Right cardiac atrium (tissue), 5 donors: ENCODE results near the gene IER5L. TPM values are rescaled to one million over a fixed set of nuclear protein-coding genes. Genes with fewer than 3 reads are reported as not detected.

ENCODE experiments used
- ATAC-seq, 2 donors: fragments of 200-7000 bp; cut with Tn5 transposase; one replicate each; pipeline versions ENCODE4 v1.8.0 to v1.9.1; 2020; ENCODE audit warnings: moderate library complexity in 2 of 2, mild to moderate bottlenecking in 1 of 2
- DNase-seq, 3 donors: peaks; one replicate each; pipeline ENCODE4 v3.0.0-alpha.2; 2020
- H3K27ac ChIP-seq: one replicate; pipeline ENCODE4 v1.5.1; 2013; ENCODE audit warnings: mild to moderate bottlenecking, low read length, control low read depth, moderate library complexity
- H3K27me3 ChIP-seq: one replicate; pipeline ENCODE4 v1.6.1; 2013; ENCODE audit not compliant: control insufficient read depth, insufficient read depth
- H3K4me1 ChIP-seq: one replicate; pipeline ENCODE4 v1.6.1; 2013; ENCODE audit warnings: low read length; ENCODE audit not compliant: control insufficient read depth, insufficient read depth
- H3K4me3 ChIP-seq: one replicate; pipeline ENCODE4 v1.5.1; 2013; ENCODE audit warnings: low read length, control low read depth
- H3K9me3 ChIP-seq: one replicate; pipeline ENCODE4 v1.6.1; 2013; ENCODE audit warnings: low read length; ENCODE audit not compliant: control insufficient read depth
- WGBS: extraction: QIAGEN DNeasy Blood & Tissue Kit; methylation state at CpG from one replicate; pipeline ENCODE4 v1.1.7; 2013; 5-methylcytosine and 5-hydroxymethylcytosine counted together
- intact Hi-C, 4 donors: fragments of 100-400 bp; cut with DNase I; formaldehyde crosslinking; loops; one replicate each; pipeline versions ENCODE4 v1.11.0 to v1.14.0; 2022 to 2023
- polyA plus RNA-seq: library from polyadenylated mRNA; stranded (reverse); fragments of 200-250 nt; gene quantifications from one replicate; pipeline ENCODE4 v1.2.3, GENCODE V29; 2013
- total RNA-seq, 4 donors: library from RNA; stranded (reverse); fragmentation: NEBNext Ultra II Directional; extraction: Animal tissue kit (Norgen Biotek cat#: 25700); gene quantifications; one replicate each; pipeline ENCODE4 v1.2.1, GENCODE V29; 2021
- donor health status: healthy with polysubstance abuse.
- donor health status: DM: no; HTN: yes; CAD: no.
- donor health status: DM: no; HTN: no; CAD: no.
- donor health status: DM: no; HTN: yes; CAD: no; lungs with severe emphysema.
- donor health status: DM: yes; HTN: yes; CAD: no.

Gene IER5L
- total and polyA plus RNA-seq, 5 donors = 6.7 to 10.4 (median 8.7) TPM

- H3K27me3 ChIP-seq = no peaks in the 10 kb centered on the region
- intact Hi-C loops = loop anchor here in 1 of 4 donors (5.0 kb wide), 1 partner anchor 140 kb away; no protein-coding TSS in a partner anchor
- no peaks in the 10 kb centered on the region for H3K4me1 ChIP-seq
Measured at GRCh38 chr9:129182122-129182521, 4.1 kb upstream of the IER5L start.

DNA sequence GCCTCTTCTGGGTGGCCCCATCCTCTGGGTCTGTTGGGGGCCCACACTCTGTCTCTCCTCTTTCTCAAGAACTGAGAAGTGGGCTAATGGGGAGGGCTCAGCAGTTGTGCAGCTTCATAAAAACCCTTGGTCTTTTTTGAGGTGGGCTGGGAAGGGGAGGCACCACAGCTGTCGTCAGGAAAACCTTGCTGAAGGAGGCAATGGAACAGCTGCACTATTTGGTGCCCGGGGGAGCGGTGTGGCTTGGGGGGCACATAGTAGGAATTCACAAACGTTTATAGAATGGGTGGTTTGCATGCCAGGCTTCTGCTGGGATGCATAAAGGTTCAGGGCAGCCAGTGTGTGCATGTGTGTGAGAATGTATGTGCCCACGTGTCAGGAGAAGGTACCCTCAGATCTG lies 3.2 kb upstream of the IER5L start:
- Histone ChIP-seq H3K27ac (no peak overlapping the region), H3K9me3 (no peaks in the 10 kb centered on the region), H3K4me3 (no peak overlapping the region), H3K4me1 (no peaks in the 10 kb centered on the region), H3K27me3 (no peaks in the 10 kb centered on the region)
- intact Hi-C loops = loop anchor here in 1 of 4 donors (5.0 kb wide), 1 partner anchor 141 kb away; no protein-coding TSS in a partner anchor
- WGBS = 80% methylated on average over 5 of the region's 5 CpGs
- DNase-seq (peak in 2 of 3 donors; percentile 21 to 24), ATAC-seq (no peak)

More at GRCh38 chr9:129182122-129182521, 4.1 kb upstream of the IER5L start:
- Histone ChIP-seq H3K27ac (no peak overlapping the region), H3K4me3 (no peak overlapping the region), H3K9me3 (no peaks in the 10 kb centered on the region)
- no peak for ATAC-seq
- 92% methylated on average over 4 of the region's 4 CpGs for WGBS
- peak in 1 of 3 donors; percentile 5 for DNase-seq

- Histone ChIP-seq H3K9me3 (no peaks in the 10 kb centered on the region), H3K27ac (no peak overlapping the region), H3K27me3 (no peaks in the 10 kb centered on the region), H3K4me1 (no peaks in the 10 kb centered on the region), H3K4me3 (no peak overlapping the region)
- 22% methylated on average over 45 of the region's 45 CpGs for whole genome bisulfite sequencing
- DNase-seq = peak in 2 of 3 donors; percentile 50 to 56
- no peak for ATAC-seq
- intact Hi-C loops = loop anchor here (5.0 to 10.0 kb wide), 6 partner anchors 41 to 436 kb away; no protein-coding TSS in a partner anchor
Measured at GRCh38 chr9:129178568-129179382, 714 bp upstream of the IER5L start.

DNA sequence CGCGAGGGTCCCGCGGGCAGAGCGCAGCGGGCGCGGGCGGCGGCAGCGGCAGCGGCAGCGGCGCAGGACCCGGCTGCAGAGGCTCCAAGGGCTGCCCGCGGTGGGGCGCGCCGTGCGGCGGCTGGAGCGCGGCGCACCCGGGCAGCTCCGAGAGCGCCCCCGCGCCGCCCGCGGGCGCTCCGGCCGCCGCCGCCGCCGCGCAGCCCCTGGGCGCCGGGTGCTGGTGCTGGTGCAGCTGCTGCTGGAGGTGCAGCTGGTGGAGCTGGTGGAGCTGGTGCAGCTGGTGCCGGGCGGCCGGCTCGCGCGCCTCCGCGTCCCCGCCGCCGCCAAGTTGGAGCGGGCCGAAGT lies 644 bp downstream of the IER5L start:
- Histone ChIP-seq H3K4me3 (peak overlapping the region; percentile 72), H3K27me3 (no peaks in the 10 kb centered on the region), H3K27ac (peak overlapping the region; percentile 90), H3K9me3 (no peaks in the 10 kb centered on the region), H3K4me1 (no peaks in the 10 kb centered on the region)
- ATAC-seq (no peak), DNase-seq (no peak)
- WGBS = under 1% methylated on average over 55 of the region's 56 CpGs
- intact Hi-C loops = loop anchor here (5.0 to 10.0 kb wide), 6 partner anchors 40 to 437 kb away; no protein-coding TSS in a partner anchor

DNA sequence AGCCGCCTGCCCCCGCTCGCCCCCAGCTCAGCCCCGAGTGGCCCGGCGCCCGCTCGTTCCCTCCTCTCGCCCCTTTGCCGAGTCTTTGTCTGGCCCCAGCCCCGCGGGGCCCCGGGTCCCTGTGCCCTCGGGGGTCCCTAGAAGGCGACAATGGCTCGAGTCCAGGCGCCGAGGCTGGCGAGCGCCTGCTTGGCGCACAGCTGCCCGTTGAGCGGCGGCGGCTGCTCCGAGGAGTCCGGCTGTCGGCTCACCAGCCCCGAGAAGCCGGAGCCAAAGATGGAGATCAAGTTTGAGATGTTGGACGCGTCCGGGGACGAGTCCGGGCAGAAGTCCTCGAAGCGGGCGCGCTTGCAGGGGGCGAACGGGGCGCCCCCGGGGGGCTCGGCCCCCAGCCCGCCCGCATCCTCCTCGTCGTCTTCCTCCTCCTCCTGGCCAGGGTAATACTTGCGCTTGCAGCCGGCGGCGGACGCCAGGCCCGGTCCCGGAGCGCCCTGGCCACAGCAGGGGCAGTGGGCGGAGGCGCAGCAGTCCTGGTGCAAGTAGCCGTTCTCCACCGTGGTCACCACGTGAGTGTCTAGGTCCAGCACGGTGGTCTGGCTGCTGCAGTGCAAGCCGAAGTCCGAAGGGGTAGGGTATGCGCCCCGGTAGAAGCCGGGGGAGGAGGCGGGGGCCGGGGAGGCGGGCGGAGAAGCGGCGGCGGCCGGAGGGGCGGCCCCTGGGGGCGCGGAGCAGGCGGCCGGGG lies 1.2 kb downstream of the IER5L start:
- H3K4me1 ChIP-seq = no peaks in the 10 kb centered on the region
- WGBS = under 1% methylated on average over 80 of the region's 80 CpGs
- no peaks in the 10 kb centered on the region for H3K9me3 ChIP-seq
- DNase-seq = peak; percentile 44 to 83 (median 78)
- ATAC-seq = no peak
- peak overlapping the region; percentile 72 for H3K4me3 ChIP-seq
- H3K27ac ChIP-seq = peak overlapping the region; percentile 90
- intact Hi-C loops = loop anchor here (5.0 to 10.0 kb wide), 6 partner anchors 40 to 438 kb away; no protein-coding TSS in a partner anchor
- H3K27me3 ChIP-seq = no peaks in the 10 kb centered on the region

DNA sequence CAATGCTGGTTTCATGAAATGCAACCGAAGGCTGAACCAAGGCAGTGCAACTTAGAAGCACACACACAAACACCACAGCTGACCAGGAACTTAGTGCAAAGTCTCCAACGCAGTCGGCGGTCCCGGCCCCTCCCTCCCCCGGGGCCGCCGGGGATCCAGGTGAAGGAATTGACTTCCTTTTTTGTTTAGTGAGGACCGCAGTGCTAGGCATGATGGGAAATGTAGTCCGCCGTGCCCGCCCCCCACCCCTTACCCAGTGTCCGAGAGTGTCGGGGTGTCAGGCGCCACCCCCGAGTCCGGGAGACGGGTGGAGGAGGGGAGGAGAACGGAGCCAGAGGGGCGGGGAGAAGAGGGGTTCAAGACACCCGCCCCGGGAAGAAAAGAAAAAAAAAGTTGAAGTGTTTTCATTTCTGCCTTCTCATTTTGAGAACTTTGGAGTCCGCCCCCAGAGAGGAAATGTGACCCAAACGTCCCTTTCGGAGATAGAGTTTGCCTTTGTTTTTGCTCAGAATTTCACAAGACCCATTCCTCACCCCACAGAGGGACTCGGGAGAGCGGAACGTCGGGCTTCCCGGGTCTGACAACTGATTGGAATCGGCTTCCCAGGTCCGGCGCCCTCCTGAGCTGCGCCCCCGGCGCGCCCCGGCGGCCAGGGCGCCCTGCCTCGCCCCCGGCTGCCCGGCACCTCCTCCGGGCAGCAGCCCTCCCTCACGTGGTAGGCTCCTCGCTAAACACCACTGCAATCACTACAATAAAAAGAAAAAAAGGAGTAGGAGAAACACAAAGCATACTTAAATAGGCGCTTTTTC lies 2.0 kb downstream of the IER5L start:
- intact Hi-C loops = loop anchor here (2.0 to 10.0 kb wide), 7 partner anchors 35 to 439 kb away; no protein-coding TSS in a partner anchor
- Histone ChIP-seq H3K27ac (peak overlapping the region; percentile 99), H3K4me3 (peak overlapping the region; percentile 72), H3K4me1 (no peaks in the 10 kb centered on the region), H3K9me3 (no peaks in the 10 kb centered on the region), H3K27me3 (no peaks in the 10 kb centered on the region)
- ATAC-seq = peak; percentile 59 to 64
- under 1% methylated on average over 47 of the region's 47 CpGs for WGBS
- DNase-seq = peak; percentile 84 to 95 (median 95)

- WGBS = 6% methylated on average over 10 of the region's 10 CpGs
- H3K9me3 ChIP-seq = no peaks in the 10 kb centered on the region
- H3K27me3 ChIP-seq = no peaks in the 10 kb centered on the region
- DNase-seq (no peak), ATAC-seq (no peak)
- H3K27ac ChIP-seq = peak overlapping the region; percentile 99
- no peaks in the 10 kb centered on the region for H3K4me1 ChIP-seq
- H3K4me3 ChIP-seq = peak overlapping the region; percentile 72
- intact Hi-C loops = loop anchor here (2.0 to 10.0 kb wide), 7 partner anchors 35 to 439 kb away; no protein-coding TSS in a partner anchor
Measured at GRCh38 chr9:129175515-129175824, 2.6 kb downstream of the IER5L start.

- H3K9me3 ChIP-seq = no peaks in the 10 kb centered on the region
- ATAC-seq (peak; percentile 69 to 75), DNase-seq (peak; percentile 91 to 96 (median 94))
- peak overlapping the region; percentile 72 for H3K4me3 ChIP-seq
- WGBS = 4% methylated on average over 53 of the region's 53 CpGs
- intact Hi-C loops = loop anchor here (2.0 to 10.0 kb wide), 7 partner anchors 34 to 440 kb away; no protein-coding TSS in a partner anchor
- H3K4me1 ChIP-seq = no peaks in the 10 kb centered on the region
- H3K27ac ChIP-seq = peak overlapping the region; percentile 99
- H3K27me3 ChIP-seq = no peaks in the 10 kb centered on the region
Measured at GRCh38 chr9:129174724-129175514, 3.1 kb downstream of the IER5L start.

DNA sequence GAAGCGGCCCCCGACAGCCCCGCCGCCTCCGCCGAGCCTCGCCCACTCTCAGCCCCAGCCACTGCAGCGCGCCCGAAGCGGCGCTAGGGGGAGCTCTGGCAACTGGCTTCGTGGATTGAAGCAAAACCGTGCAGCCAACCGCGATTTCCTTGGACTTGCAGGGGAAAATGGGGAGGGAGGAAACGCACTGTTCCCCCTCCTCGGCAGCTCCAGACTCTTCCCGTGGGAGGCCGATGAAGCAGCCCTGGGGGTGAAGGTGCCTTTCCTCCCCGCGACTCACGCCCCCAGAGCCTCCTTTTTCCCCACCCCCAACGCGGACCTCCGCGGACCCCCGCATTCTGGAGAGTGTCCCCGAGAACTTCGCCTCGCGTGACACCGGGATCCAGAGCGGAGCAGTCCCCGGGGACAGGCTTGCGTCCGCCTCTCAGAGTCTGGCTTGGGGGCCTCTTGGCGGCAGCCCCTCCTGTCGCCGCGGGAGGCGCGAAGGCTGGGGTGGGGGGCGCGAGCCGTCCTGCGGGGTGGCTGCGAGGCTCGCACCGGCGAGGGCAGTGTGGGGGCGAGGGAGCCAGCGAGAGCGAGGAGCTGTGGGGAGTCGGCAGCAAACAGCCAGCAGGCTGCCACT lies 3.8 kb downstream of the IER5L start:
- Histone ChIP-seq H3K4me1 (no peaks in the 10 kb centered on the region), H3K27ac (peak overlapping the region; percentile 99), H3K27me3 (no peaks in the 10 kb centered on the region), H3K9me3 (no peaks in the 10 kb centered on the region), H3K4me3 (peak overlapping the region; percentile 72)
- under 1% methylated on average over 55 of the region's 55 CpGs for WGBS
- DNase-seq (peak; percentile 92 to 97 (median 97)), ATAC-seq (peak; percentile 62 to 66)
- intact Hi-C loops = loop anchor here (2.0 to 10.0 kb wide), 5 partner anchors 33 to 441 kb away; no protein-coding TSS in a partner anchor
